K562 (cell line): Measurements from ENCODE around the gene STYX.

Source experiments
- ATF7 ChIP-seq: fragments of 450-650 bp; IDR thresholded peaks from 2 replicates; pipeline ENCODE4 v1.7.1; 2014; ENCODE audit warnings: mild to moderate bottlenecking, moderate library complexity
- E2F8 ChIP-seq: fragments of 450-650 bp; IDR thresholded peaks from 2 replicates; pipeline ENCODE4 v1.7.1; 2018; ENCODE audit warnings: mild to moderate bottlenecking, low read depth; ENCODE audit not compliant: partially characterized antibody
- FOSL1 ChIP-seq: fragments of 200-800 bp; sonication (Bioruptor generic); conservative IDR thresholded peaks from 2 replicates; pipeline ENCODE4 v1.6.1; 2016; ENCODE audit warnings: missing genetic modification characterization, missing compliant biosample characterization
- JUND ChIP-seq, 2 experiments: IDR thresholded peaks; 2 replicates in 1 of 2; 3 replicates in 1 of 2; pipeline ENCODE4 v1.6.1; 2011; ENCODE audit warnings: borderline replicate concordance in 2 of 2, low read depth in 2 of 2, low read length in 2 of 2, improper control_type of control experiment in 1 of 2, missing biosample characterization in 1 of 2, missing genetic modification characterization in 1 of 2, missing genetic modification reagents in 1 of 2
- POLR2AphosphoS5 ChIP-seq: IDR thresholded peaks from 2 replicates; pipeline ENCODE4 v1.6.1; 2011; ENCODE audit warnings: mild to moderate bottlenecking, low read depth, low read length, moderate library complexity; ENCODE audit not compliant: control insufficient read depth, insufficient read depth
- RFX1 ChIP-seq: fragments of 450-650 bp; IDR thresholded peaks from 2 replicates; pipeline ENCODE4 v1.6.1; 2016; ENCODE audit warnings: mild to moderate bottlenecking, moderate library complexity
- SRF ChIP-seq, 2 experiments: fragments of 250-450, 450-650 bp in 1 of 2; sonication (Bioruptor Pico) in 1 of 2; sonication (generic) in 1 of 2; formaldehyde crosslinking; IDR thresholded peaks; 2 replicates each; pipeline versions ENCODE4 v1.5.0 to v1.5.1; 2020 to 2022; ENCODE audit warnings: mild to moderate bottlenecking in 1 of 2, missing genetic modification reagents in 1 of 2
- YY1 ChIP-seq, 3 experiments: IDR thresholded peaks; 2 replicates each; pipeline ENCODE4 v1.6.1; 2011; ENCODE audit warnings: low read length in 2 of 3, mild to moderate bottlenecking in 2 of 3, moderate library complexity in 2 of 3, borderline replicate concordance in 1 of 3, control low read depth in 1 of 3, low read depth in 1 of 3; ENCODE audit not compliant: insufficient read depth in 3 of 3, insufficient replicate concordance in 2 of 3, control insufficient read depth in 1 of 3, insufficient read length in 1 of 3; ENCODE audit errors: extremely low read depth in 1 of 3
- ZFX ChIP-seq: sonication (generic); formaldehyde crosslinking; IDR thresholded peaks from 2 replicates; pipeline ENCODE4 v1.8.0; 2022; ENCODE audit warnings: mild to moderate bottlenecking, missing genetic modification reagents, moderate library complexity
- ZNF184 ChIP-seq: sonication (generic); formaldehyde crosslinking; IDR thresholded peaks from 2 replicates; pipeline ENCODE4 v1.5.0; 2020; ENCODE audit warnings: missing genetic modification reagents
- ZNF445 ChIP-seq: fragments of 250-450 bp; sonication (Bioruptor Pico); IDR thresholded peaks from 2 replicates; pipeline ENCODE4 v1.4.0; 2020; ENCODE audit warnings: low read depth, mild to moderate bottlenecking, moderate library complexity
- ZNF507 ChIP-seq: conservative IDR thresholded peaks from 2 replicates; pipeline ENCODE4 v1.6.1; 2017; ENCODE audit warnings: missing genetic modification characterization, missing compliant biosample characterization
- TF ChIP-seq, protein P1 (sequence below), 3 experiments: IDR thresholded peaks in 2 of 3; conservative IDR thresholded peaks in 1 of 3; 2 replicates each; pipeline ENCODE4 v1.5.1; 2011 to 2012; ENCODE audit warnings: low read length in 3 of 3, mild to moderate bottlenecking in 3 of 3, control low read depth in 2 of 3, improper control_type of control experiment in 1 of 3, inconsistent platforms in 1 of 3, low read depth in 1 of 3, mixed read lengths in 1 of 3, moderate library complexity in 1 of 3; ENCODE audit not compliant: insufficient read depth in 2 of 3
- TF ChIP-seq, protein P2 (sequence below): sonication (generic); formaldehyde crosslinking; IDR thresholded peaks from 2 replicates; pipeline ENCODE4 v1.8.0; 2022; ENCODE audit warnings: mild to moderate bottlenecking, missing genetic modification reagents

GRCh38 chr14:52693036-52693435 lies 36.9 kb upstream of the STYX start:
- no peak for TF ChIP-seq ZNF445 (CRISPR knock-in tag)
- TF ChIP-seq SRF (CRISPR knock-in tag; IDR thresholded peaks at IDR 0.05) = no peak
- no peak for TF ChIP-seq ZFX (CRISPR knock-in tag)
- TF ChIP-seq, protein P1, sequence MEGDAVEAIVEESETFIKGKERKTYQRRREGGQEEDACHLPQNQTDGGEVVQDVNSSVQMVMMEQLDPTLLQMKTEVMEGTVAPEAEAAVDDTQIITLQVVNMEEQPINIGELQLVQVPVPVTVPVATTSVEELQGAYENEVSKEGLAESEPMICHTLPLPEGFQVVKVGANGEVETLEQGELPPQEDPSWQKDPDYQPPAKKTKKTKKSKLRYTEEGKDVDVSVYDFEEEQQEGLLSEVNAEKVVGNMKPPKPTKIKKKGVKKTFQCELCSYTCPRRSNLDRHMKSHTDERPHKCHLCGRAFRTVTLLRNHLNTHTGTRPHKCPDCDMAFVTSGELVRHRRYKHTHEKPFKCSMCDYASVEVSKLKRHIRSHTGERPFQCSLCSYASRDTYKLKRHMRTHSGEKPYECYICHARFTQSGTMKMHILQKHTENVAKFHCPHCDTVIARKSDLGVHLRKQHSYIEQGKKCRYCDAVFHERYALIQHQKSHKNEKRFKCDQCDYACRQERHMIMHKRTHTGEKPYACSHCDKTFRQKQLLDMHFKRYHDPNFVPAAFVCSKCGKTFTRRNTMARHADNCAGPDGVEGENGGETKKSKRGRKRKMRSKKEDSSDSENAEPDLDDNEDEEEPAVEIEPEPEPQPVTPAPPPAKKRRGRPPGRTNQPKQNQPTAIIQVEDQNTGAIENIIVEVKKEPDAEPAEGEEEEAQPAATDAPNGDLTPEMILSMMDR (IDR thresholded peaks at IDR 0.05 in 2 of 3, conservative IDR thresholded peaks at IDR 0.05 in 1 of 3; ENCODE audit: insufficient read depth in 2 of 3, low read depth in 1 of 3, low read length in 3 of 3) = no peak
- no peak for TF ChIP-seq JUND (IDR thresholded peaks at IDR 0.05; ENCODE audit: borderline replicate concordance, low read depth, low read length)
- no peak for TF ChIP-seq JUND (tag; IDR thresholded peaks at IDR 0.05; ENCODE audit: borderline replicate concordance, low read depth, low read length)
- no peak for TF ChIP-seq POLR2AphosphoS5
- TF ChIP-seq ZNF184 (CRISPR knock-in tag) = no peak
- TF ChIP-seq ATF7 = no peak
- TF ChIP-seq E2F8 = no peak
- no peak for TF ChIP-seq FOSL1 (tag)
- TF ChIP-seq RFX1 = no peak
- no peak for TF ChIP-seq ZNF507 (tag)
- no peak for TF ChIP-seq YY1 (IDR thresholded peaks at IDR 0.05; ENCODE audit: borderline replicate concordance in 1 of 3, control insufficient read depth in 1 of 3, extremely low read depth in 1 of 3, insufficient read depth in 3 of 3, insufficient read length in 1 of 3, insufficient replicate concordance in 2 of 3, low read depth in 1 of 3, low read length in 2 of 3)
- TF ChIP-seq, protein P2, sequence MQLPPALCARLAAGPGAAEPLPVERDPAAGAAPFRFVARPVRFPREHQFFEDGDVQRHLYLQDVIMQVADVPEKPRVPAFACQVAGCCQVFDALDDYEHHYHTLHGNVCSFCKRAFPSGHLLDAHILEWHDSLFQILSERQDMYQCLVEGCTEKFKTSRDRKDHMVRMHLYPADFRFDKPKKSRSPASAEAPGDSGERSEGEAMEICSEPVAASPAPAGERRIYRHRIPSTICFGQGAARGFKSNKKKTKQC (CRISPR knock-in tag) = no peak
